HepG2 (cell line): Measurements from ENCODE around the gene PLVAP. TPM values are rescaled to one million over a fixed set of nuclear protein-coding genes. Genes with fewer than 3 reads are reported as not detected.

Source experiments
- AHR ChIP-seq: IDR thresholded peaks from 2 replicates; pipeline ENCODE4 v1.6.1; 2018; ENCODE audit warnings: missing genetic modification reagents, missing compliant biosample characterization
- CHD2 ChIP-seq: IDR thresholded peaks from 2 replicates; pipeline ENCODE4 v1.6.1; 2011; ENCODE audit warnings: low read depth, low read length, improper control_type of control experiment
- DNMT3B ChIP-seq: conservative IDR thresholded peaks from 2 replicates; pipeline ENCODE4 v1.6.1; 2016; ENCODE audit warnings: missing biosample characterization, control low read depth
- ELF1 ChIP-seq: sonication (generic); formaldehyde crosslinking; IDR thresholded peaks from 2 replicates; pipeline ENCODE4 v1.4.0; 2020; ENCODE audit warnings: missing genetic modification reagents
- GLI4 ChIP-seq: sonication (generic); formaldehyde crosslinking; IDR thresholded peaks from 2 replicates; pipeline ENCODE4 v1.5.1; 2020; ENCODE audit warnings: missing genetic modification reagents, mild to moderate bottlenecking, moderate library complexity, borderline replicate concordance
- KDM3A ChIP-seq: IDR thresholded peaks from 2 replicates; pipeline ENCODE4 v1.6.1; 2018; ENCODE audit warnings: low read depth, missing compliant biosample characterization
- KDM6A ChIP-seq: IDR thresholded peaks from 2 replicates; pipeline ENCODE4 v1.6.1; 2016; ENCODE audit warnings: low read depth
- KLF12 ChIP-seq: sonication (generic); formaldehyde crosslinking; IDR thresholded peaks from 2 replicates; pipeline ENCODE4 v1.4.0; 2020; ENCODE audit warnings: missing genetic modification reagents, borderline replicate concordance
- SMAD1 ChIP-seq: sonication (generic); formaldehyde crosslinking; IDR thresholded peaks from 2 replicates; pipeline ENCODE4 v1.4.0; 2020; ENCODE audit warnings: missing genetic modification reagents, low read depth, mild to moderate bottlenecking, borderline replicate concordance
- ZNF205 ChIP-seq: IDR thresholded peaks from 2 replicates; pipeline ENCODE4 v1.6.1; 2018; ENCODE audit warnings: missing biosample characterization, missing genetic modification reagents
- ZNF225 ChIP-seq: sonication (generic); formaldehyde crosslinking; IDR thresholded peaks from 2 replicates; pipeline ENCODE4 v1.4.0; 2020; ENCODE audit warnings: mild to moderate bottlenecking, missing genetic modification reagents
- ZNF510 ChIP-seq: sonication (generic); formaldehyde crosslinking; IDR thresholded peaks from 2 replicates; pipeline ENCODE4 v1.4.0; 2020; ENCODE audit warnings: low read depth, mild to moderate bottlenecking, missing genetic modification reagents
- ZNF530 ChIP-seq: sonication (generic); formaldehyde crosslinking; IDR thresholded peaks from 2 replicates; pipeline ENCODE4 v1.5.0; 2020; ENCODE audit warnings: low read depth, mild to moderate bottlenecking, missing genetic modification reagents
- ZNF773 ChIP-seq: sonication (generic); formaldehyde crosslinking; IDR thresholded peaks from 2 replicates; pipeline ENCODE4 v1.4.0; 2020; ENCODE audit warnings: missing genetic modification reagents, borderline replicate concordance
- ZNF782 ChIP-seq: sonication (generic); formaldehyde crosslinking; IDR thresholded peaks from 2 replicates; pipeline ENCODE4 v1.4.0; 2020; ENCODE audit warnings: missing genetic modification reagents, mild to moderate bottlenecking, borderline replicate concordance
- polyA plus RNA-seq, 8 experiments: library from polyadenylated mRNA; depleted of rRNA in 3 of 8; stranded (reverse) in 7 of 8; unstranded in 1 of 8; fragments of >200 nt; fragmentation: Illumina TruSeq in 4 of 8; extraction: Trizol in 4 of 8; gene quantifications; 2 replicates each; pipeline versions ENCODE4 v1.2.1 to v1.2.3, GENCODE V29; 2011 to 2016; ENCODE audit warnings: low read depth in 4 of 8, missing spikeins in 1 of 8, mixed read lengths in 1 of 8; ENCODE audit not compliant: insufficient read depth in 1 of 8
- total RNA-seq, 5 experiments: library from RNA; depleted of rRNA; stranded (reverse); fragments of >200 nt; fragmentation: Illumina TruSeq; extraction: Trizol; gene quantifications; 2 replicates each; pipeline ENCODE4 v1.2.3, GENCODE V29; 2016; ENCODE audit warnings: low read depth in 1 of 5
- TF ChIP-seq, protein P1 (sequence below): sonication (generic); formaldehyde crosslinking; IDR thresholded peaks from 2 replicates; pipeline ENCODE4 v1.5.0; 2020; ENCODE audit warnings: mild to moderate bottlenecking, missing genetic modification reagents, borderline replicate concordance
- TF ChIP-seq, protein P2 (sequence below): sonication (generic); formaldehyde crosslinking; IDR thresholded peaks from 2 replicates; pipeline ENCODE4 v1.9.0; 2021; ENCODE audit warnings: missing genetic modification reagents, mild to moderate bottlenecking, borderline replicate concordance
- TF ChIP-seq, protein P3 (sequence below): sonication (generic); formaldehyde crosslinking; IDR thresholded peaks from 2 replicates; pipeline ENCODE4 v1.5.1; 2020; ENCODE audit warnings: missing genetic modification reagents, mild to moderate bottlenecking, borderline replicate concordance
- TF ChIP-seq, protein P4 (sequence below): sonication (generic); formaldehyde crosslinking; IDR thresholded peaks from 2 replicates; pipeline ENCODE4 v1.5.0; 2020; ENCODE audit warnings: missing genetic modification reagents

PLVAP gene
- total and polyA plus RNA-seq, 2 of the 13 experiments (the other 11 are each of a cell fraction or from before 2014, with no cell fraction given): 0.26 TPM; not detected in 1

DNA sequence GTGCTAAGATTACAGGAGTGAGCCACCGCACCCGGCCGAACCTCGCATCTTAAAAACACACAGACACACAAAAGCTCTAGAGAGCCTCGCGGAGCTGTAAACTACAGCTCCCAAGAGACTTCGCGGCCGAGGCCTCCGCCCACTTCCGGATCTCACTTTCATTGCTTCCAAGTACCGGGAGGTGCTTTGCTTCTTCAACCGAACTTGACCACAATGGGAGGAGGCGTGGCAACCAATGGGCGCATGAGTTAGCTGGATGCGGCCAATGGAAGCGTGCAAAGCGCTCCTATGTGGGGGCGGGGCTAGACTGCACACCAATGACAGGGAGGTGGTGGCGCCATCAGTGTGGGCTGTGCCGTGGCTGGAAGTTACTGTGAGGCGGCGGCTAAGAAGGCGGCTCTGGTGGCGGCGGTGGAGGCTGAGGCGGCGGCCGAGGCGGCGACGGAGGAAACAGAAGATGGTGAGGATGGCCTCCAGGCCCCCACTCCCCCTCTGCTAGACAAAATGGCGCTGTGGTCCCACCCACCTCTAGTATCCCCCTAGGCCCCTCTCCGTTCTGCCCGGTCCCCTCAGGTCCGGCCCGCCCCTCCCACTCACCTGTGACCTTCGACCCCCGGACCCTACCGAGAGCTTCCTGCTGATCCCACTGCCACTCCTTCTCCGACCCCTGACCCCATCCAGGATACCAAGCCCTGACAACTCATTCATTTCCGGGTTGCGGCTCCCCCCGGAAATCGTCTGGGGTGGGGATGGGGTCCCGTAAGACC, 67.8 kb downstream of the PLVAP start, which contains the start of gene DDA1 (continued):
- TF ChIP-seq, protein P1, sequence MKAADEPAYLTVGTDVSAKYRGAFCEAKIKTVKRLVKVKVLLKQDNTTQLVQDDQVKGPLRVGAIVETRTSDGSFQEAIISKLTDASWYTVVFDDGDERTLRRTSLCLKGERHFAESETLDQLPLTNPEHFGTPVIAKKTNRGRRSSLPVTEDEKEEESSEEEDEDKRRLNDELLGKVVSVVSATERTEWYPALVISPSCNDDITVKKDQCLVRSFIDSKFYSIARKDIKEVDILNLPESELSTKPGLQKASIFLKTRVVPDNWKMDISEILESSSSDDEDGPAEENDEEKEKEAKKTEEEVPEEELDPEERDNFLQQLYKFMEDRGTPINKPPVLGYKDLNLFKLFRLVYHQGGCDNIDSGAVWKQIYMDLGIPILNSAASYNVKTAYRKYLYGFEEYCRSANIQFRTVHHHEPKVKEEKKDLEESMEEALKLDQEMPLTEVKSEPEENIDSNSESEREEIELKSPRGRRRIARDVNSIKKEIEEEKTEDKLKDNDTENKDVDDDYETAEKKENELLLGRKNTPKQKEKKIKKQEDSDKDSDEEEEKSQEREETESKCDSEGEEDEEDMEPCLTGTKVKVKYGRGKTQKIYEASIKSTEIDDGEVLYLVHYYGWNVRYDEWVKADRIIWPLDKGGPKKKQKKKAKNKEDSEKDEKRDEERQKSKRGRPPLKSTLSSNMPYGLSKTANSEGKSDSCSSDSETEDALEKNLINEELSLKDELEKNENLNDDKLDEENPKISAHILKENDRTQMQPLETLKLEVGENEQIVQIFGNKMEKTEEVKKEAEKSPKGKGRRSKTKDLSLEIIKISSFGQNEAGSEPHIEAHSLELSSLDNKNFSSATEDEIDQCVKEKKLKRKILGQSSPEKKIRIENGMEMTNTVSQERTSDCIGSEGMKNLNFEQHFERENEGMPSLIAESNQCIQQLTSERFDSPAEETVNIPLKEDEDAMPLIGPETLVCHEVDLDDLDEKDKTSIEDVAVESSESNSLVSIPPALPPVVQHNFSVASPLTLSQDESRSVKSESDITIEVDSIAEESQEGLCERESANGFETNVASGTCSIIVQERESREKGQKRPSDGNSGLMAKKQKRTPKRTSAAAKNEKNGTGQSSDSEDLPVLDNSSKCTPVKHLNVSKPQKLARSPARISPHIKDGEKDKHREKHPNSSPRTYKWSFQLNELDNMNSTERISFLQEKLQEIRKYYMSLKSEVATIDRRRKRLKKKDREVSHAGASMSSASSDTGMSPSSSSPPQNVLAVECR (CRISPR knock-in tag): peak; percentile 87
- TF ChIP-seq KLF12 (CRISPR knock-in tag) (0 out of 2 replicates have a peak, but pooled peaks have one; percentile 14), SMAD1 (CRISPR knock-in tag) (no peak), DNMT3B (no peak; the same call in 1 of the 2 replicates), ZNF510 (no peak), ZNF530 (CRISPR knock-in tag) (no peak), ZNF773 (CRISPR knock-in tag) (no peak), ZNF205 (no peak), ZNF782 (CRISPR knock-in tag) (no peak), AHR (no peak), KDM6A (CRISPR knock-in tag) (no peak), ZNF225 (CRISPR knock-in tag) (peak; percentile 12; the same call in 1 of the 2 replicates), GLI4 (0 out of 2 replicates have a peak, but pooled peaks have one; percentile 29), ELF1 (CRISPR knock-in tag) (peak; percentile 95), KDM3A (CRISPR knock-in tag) (no peak), CHD2 (peak; percentile 79)
- TF ChIP-seq, protein P2, sequence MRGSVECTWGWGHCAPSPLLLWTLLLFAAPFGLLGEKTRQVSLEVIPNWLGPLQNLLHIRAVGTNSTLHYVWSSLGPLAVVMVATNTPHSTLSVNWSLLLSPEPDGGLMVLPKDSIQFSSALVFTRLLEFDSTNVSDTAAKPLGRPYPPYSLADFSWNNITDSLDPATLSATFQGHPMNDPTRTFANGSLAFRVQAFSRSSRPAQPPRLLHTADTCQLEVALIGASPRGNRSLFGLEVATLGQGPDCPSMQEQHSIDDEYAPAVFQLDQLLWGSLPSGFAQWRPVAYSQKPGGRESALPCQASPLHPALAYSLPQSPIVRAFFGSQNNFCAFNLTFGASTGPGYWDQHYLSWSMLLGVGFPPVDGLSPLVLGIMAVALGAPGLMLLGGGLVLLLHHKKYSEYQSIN (CRISPR knock-in tag): no peak
- TF ChIP-seq, protein P3, sequence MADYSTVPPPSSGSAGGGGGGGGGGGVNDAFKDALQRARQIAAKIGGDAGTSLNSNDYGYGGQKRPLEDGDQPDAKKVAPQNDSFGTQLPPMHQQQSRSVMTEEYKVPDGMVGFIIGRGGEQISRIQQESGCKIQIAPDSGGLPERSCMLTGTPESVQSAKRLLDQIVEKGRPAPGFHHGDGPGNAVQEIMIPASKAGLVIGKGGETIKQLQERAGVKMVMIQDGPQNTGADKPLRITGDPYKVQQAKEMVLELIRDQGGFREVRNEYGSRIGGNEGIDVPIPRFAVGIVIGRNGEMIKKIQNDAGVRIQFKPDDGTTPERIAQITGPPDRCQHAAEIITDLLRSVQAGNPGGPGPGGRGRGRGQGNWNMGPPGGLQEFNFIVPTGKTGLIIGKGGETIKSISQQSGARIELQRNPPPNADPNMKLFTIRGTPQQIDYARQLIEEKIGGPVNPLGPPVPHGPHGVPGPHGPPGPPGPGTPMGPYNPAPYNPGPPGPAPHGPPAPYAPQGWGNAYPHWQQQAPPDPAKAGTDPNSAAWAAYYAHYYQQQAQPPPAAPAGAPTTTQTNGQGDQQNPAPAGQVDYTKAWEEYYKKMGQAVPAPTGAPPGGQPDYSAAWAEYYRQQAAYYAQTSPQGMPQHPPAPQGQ (CRISPR knock-in tag): no peak; the same call in 1 of the 2 replicates
- TF ChIP-seq, protein P4, sequence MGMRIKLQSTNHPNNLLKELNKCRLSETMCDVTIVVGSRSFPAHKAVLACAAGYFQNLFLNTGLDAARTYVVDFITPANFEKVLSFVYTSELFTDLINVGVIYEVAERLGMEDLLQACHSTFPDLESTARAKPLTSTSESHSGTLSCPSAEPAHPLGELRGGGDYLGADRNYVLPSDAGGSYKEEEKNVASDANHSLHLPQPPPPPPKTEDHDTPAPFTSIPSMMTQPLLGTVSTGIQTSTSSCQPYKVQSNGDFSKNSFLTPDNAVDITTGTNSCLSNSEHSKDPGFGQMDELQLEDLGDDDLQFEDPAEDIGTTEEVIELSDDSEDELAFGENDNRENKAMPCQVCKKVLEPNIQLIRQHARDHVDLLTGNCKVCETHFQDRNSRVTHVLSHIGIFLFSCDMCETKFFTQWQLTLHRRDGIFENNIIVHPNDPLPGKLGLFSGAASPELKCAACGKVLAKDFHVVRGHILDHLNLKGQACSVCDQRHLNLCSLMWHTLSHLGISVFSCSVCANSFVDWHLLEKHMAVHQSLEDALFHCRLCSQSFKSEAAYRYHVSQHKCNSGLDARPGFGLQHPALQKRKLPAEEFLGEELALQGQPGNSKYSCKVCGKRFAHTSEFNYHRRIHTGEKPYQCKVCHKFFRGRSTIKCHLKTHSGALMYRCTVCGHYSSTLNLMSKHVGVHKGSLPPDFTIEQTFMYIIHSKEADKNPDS (CRISPR knock-in tag): peak; percentile 76; the same call in 1 of the 2 replicates
